Measurements from ENCODE around the gene VDR.

GRCh38 chr12:47900131-47901062 lies 4.4 kb downstream of the VDR start:
- TF ChIP-seq ZFP3 (CRISPR knock-in tag; IDR thresholded peaks at IDR 0.05) (no peak), ARNTL (CRISPR knock-in tag; IDR thresholded peaks at IDR 0.05; ENCODE audit: borderline replicate concordance, low read depth) (no peak), PATZ1 (CRISPR knock-in tag; IDR thresholded peaks at IDR 0.05; ENCODE audit: borderline replicate concordance) (no peak), CREB5 (CRISPR knock-in tag; IDR thresholded peaks at IDR 0.05; ENCODE audit: low read depth) (no peak), ZFP30 (CRISPR knock-in tag; IDR thresholded peaks at IDR 0.05) (no peak), BACH2 (CRISPR knock-in tag; IDR thresholded peaks at IDR 0.05; ENCODE audit: borderline replicate concordance) (no peak), ESRRG (CRISPR knock-in tag; IDR thresholded peaks at IDR 0.05) (no peak), ZNF8 (CRISPR knock-in tag; IDR thresholded peaks at IDR 0.05) (no peak)
- TF ChIP-seq, protein P1, sequence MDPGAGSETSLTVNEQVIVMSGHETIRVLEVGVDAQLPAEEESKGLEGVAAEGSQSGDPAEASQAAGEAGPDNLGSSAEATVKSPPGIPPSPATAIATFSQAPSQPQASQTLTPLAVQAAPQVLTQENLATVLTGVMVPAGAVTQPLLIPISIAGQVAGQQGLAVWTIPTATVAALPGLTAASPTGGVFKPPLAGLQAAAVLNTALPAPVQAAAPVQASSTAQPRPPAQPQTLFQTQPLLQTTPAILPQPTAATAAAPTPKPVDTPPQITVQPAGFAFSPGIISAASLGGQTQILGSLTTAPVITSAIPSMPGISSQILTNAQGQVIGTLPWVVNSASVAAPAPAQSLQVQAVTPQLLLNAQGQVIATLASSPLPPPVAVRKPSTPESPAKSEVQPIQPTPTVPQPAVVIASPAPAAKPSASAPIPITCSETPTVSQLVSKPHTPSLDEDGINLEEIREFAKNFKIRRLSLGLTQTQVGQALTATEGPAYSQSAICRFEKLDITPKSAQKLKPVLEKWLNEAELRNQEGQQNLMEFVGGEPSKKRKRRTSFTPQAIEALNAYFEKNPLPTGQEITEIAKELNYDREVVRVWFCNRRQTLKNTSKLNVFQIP (CRISPR knock-in tag; IDR thresholded peaks at IDR 0.05; ENCODE audit: borderline replicate concordance, low read depth) = no peak
- TF ChIP-seq, protein P2, sequence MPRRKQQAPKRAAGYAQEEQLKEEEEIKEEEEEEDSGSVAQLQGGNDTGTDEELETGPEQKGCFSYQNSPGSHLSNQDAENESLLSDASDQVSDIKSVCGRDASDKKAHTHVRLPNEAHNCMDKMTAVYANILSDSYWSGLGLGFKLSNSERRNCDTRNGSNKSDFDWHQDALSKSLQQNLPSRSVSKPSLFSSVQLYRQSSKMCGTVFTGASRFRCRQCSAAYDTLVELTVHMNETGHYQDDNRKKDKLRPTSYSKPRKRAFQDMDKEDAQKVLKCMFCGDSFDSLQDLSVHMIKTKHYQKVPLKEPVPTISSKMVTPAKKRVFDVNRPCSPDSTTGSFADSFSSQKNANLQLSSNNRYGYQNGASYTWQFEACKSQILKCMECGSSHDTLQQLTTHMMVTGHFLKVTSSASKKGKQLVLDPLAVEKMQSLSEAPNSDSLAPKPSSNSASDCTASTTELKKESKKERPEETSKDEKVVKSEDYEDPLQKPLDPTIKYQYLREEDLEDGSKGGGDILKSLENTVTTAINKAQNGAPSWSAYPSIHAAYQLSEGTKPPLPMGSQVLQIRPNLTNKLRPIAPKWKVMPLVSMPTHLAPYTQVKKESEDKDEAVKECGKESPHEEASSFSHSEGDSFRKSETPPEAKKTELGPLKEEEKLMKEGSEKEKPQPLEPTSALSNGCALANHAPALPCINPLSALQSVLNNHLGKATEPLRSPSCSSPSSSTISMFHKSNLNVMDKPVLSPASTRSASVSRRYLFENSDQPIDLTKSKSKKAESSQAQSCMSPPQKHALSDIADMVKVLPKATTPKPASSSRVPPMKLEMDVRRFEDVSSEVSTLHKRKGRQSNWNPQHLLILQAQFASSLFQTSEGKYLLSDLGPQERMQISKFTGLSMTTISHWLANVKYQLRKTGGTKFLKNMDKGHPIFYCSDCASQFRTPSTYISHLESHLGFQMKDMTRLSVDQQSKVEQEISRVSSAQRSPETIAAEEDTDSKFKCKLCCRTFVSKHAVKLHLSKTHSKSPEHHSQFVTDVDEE (CRISPR knock-in tag; IDR thresholded peaks at IDR 0.05) = no peak
